Omental fat pad (tissue), 4 donors: ENCODE measurements around the gene MTMR1. TPM values are rescaled to one million over a fixed set of nuclear protein-coding genes. Genes with fewer than 3 reads are reported as not detected.

ENCODE experiments used
- ATAC-seq: fragments of 150-250 bp; one replicate; pipeline ENCODE4 v1.9.1; 2016; ENCODE audit warnings: mild to moderate bottlenecking, moderate library complexity; ENCODE audit not compliant: low FRiP score
- DNase-seq: peaks from one replicate; pipeline ENCODE4 v3.0.0-alpha.2; 2019; ENCODE audit warnings: low spot score
- total RNA-seq, 4 donors: library from RNA; depleted of rRNA; stranded (reverse); fragments of >200 nt; gene quantifications; one replicate each; pipeline ENCODE4 v1.1.0, GENCODE V29; 2016
- TF ChIP-seq, protein P1 (sequence below), 3 donors: fragments of 450-650 bp; IDR thresholded peaks; one replicate each; pipeline ENCODE4 v1.5.1; 2016 to 2017; ENCODE audit warnings: antibody characterized with exemption in 3 of 3, mild to moderate bottlenecking in 3 of 3, moderate library complexity in 2 of 3

Gene MTMR1
- total RNA-seq, 4 donors from 2014 or later: 12.3 to 18.1 (median 14.4) TPM

DNA sequence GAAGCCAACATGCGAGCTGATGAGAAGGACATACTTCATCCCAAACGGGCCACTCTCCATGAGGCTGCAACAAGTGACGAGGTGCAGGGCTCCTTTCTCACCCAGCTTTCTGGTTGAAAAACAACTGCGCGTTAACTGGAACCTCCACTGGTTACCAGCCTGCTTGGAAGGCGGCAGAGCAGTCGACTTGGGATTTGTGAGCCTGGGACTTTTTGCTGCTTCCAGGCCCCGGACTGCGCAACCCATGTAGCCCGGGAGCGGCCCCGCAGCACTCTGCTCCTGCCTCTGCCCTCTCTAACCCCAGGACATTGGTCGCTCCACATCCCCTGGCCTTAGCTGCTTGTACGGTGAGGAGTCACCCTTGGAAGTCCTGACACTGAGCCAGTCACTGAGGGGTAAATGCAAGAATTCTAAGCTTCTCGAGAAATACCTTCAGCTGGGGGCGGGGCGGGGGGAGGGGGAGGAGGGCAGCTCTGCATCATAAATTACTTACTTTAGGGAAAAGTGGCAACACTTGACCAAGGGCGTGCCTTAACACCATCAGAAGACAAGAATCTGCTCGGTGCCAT, 72.7 kb downstream of the MTMR1 start:
- no peak for ATAC-seq
- no peak for DNase-seq
- TF ChIP-seq, protein P1, sequence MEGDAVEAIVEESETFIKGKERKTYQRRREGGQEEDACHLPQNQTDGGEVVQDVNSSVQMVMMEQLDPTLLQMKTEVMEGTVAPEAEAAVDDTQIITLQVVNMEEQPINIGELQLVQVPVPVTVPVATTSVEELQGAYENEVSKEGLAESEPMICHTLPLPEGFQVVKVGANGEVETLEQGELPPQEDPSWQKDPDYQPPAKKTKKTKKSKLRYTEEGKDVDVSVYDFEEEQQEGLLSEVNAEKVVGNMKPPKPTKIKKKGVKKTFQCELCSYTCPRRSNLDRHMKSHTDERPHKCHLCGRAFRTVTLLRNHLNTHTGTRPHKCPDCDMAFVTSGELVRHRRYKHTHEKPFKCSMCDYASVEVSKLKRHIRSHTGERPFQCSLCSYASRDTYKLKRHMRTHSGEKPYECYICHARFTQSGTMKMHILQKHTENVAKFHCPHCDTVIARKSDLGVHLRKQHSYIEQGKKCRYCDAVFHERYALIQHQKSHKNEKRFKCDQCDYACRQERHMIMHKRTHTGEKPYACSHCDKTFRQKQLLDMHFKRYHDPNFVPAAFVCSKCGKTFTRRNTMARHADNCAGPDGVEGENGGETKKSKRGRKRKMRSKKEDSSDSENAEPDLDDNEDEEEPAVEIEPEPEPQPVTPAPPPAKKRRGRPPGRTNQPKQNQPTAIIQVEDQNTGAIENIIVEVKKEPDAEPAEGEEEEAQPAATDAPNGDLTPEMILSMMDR (IDR thresholded peaks at IDR 0.05): no peak

DNA sequence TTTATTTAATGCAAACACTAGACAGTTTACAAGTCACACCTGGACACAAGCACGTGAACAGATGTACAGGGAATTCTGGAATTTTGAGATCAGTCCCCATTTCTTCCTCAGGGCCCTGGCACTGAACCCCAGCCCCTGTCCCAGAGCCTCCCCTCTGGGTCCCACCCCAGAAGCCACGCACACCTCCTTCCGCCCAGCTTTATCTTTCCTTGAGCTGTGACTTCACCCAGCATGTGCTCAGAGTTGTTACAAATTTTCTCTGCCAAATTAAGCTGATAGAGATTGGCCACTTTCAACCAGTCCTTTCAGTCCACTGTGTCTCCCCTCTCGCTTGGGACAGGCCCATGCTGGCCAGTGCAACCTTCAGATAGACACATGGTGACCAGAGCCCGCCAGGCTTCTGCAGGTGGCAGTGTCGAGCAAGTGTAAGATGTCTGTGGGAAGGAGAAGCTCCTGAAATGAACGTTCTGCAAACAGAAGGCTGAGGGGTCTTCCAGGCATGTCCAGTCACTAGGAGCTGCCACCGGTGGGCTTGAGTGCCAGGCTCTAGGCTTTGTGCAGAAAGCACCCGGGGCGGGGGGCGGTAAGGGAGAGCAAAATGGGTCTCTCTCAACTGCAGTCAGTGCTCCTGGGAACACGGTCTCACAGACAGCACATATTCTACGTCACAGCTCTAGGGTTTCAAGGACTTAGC, 73.3 kb downstream of the MTMR1 start:
- DNase-seq (no peak), ATAC-seq (no peak)
- TF ChIP-seq, protein P1 (IDR thresholded peaks at IDR 0.05): no peak

DNA sequence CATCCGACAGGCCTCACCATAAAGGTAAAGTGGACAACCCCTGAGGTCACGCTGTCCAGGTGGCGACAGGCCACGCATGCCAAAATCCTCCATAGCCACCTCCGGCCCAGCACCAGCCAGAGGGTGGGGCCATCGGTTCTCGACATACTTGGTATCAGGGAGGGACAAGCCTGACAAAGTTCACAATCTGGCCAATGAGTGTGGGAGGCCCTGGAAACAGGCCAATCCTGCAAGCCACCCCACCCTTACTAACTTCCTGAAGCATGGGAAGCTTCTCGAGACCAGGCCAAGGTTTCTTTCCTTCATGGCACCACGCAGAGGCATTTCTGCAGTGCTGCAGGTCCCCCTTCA, 73.8 kb downstream of the MTMR1 start:
- ATAC-seq (no peak), DNase-seq (no peak)
- TF ChIP-seq, protein P1 (IDR thresholded peaks at IDR 0.05): no peak

DNA sequence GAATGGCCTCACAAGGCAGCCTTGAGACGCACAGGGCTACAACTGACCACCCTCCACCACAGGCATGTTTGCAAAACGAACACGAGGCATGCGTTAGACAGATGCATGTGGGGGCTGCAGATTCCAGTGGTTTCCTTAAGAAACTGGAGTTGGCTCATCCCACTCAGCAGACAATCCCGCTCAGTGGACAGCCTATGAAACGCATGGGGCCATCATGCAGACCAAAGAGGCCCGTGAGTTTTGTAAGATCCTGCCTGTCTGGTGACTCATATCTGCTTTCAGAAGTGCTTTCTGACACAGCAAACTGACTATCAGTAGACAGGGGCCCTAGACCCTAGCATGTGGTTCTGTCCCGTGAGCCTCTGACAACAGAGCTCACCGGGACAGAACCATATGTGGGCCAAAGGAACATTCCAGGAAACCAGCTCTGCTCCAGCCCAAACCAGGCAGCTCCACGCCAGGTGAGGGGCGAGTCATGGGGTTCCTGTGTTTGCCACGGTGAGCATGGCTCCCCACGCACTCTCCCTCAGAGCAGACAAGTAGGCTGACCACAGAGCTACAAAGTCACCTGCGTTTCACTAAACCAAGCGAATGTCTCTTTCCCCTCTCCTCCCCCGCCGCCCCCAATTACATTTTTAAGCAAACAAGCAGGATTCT, 74.4 kb downstream of the MTMR1 start:
- TF ChIP-seq, protein P1 (IDR thresholded peaks at IDR 0.05): no peak
- no peak for DNase-seq
- peak; percentile 30 for ATAC-seq

DNA sequence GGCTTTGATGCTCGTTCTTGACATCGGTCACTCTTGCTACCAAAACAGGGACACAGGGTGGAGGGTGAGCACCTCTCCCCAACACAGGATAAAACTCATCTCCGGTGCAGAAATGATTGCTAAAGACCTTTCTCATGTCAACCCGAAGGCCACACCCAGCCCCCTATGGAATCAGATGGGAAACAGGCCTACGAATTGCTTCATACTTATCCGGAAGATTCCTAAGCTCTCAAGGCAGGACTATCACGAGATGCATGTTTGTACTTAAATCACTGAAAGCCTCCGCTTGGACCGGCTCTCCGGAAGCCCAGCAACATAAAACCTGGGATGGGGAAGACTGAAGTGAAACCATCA, 74.9 kb downstream of the MTMR1 start:
- TF ChIP-seq, protein P1 (IDR thresholded peaks at IDR 0.05): no peak
- DNase-seq: no peak
- ATAC-seq: no peak

DNA sequence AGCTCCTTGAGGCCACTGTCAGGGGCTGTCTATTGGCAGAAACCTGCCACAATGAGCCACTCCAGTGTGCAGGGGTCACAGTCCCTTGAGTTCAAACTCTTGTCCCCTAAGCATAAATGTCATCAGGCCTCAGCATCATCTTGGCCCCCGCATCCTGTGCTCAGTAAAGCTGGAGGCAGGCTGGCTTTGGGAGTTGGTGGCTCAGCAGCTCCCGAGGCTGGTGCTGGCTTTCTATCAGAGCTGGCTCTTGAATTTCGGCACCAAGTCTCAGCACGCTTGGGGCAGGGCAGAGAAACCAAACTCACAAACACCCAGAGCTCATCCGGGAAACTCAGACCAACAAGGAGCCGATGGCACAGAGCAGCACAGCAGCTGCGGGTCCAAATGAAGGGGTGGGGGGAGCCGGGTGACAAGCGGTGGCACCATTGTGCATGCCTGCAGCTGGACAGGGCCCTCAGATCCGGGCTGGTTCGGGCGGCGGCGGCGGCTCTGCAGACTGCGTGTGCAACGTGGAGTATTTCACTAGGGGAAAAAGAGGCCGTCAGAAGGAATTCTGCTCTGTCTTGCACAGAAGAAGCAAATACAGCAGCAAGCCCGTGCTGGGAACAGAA, 75.5 kb downstream of the MTMR1 start:
- ATAC-seq (no peak), DNase-seq (no peak)
- TF ChIP-seq, protein P1 (IDR thresholded peaks at IDR 0.05): no peak
